Measurements from ENCODE around the gene SNAI1. TPM values are rescaled to one million over a fixed set of nuclear protein-coding genes. Genes with fewer than 3 reads are reported as not detected.

SNAI1 gene
- total RNA-seq, 4 donors from 2014 or later, result 0.53 to 3.3 (median 1.4) TPM

DNA sequence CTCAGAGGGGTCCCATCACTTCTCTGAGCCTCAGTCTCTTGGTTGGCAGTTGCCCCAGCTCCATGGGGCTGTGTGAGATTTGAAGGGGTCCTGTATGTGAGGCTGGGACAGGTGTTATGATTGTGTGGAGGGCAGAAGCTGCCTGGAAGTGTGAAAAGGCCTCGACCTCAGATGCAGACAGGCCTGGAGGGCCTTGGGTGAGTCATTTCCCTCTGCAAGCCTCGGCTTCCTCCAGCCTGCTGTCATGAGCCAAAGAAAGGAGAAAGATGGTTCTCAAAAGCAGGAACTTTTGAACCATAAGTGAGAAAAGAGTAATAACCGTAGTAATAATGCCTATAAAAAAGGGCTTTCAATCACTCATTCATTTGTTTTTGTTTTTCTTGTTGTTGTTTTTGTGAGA is 37.5 kb downstream of the SNAI1 start:
- Histone ChIP-seq H3K27me3 (no peaks in the 10 kb centered on the region), H3K4me1 (no peaks in the 10 kb centered on the region), H3K36me3 (no peaks in the 10 kb centered on the region), H3K9me3 (no peaks in the 10 kb centered on the region), H3K27ac (no peak overlapping the region), H3K4me3 (no peak overlapping the region)
- DNase-seq, result no peak
- TF ChIP-seq POLR2A (IDR thresholded peaks at IDR 0.05), result no peak
- TF ChIP-seq CTCF (IDR thresholded peaks at IDR 0.05), result no peak

- TF ChIP-seq CTCF (IDR thresholded peaks at IDR 0.05) (no peak), POLR2A (IDR thresholded peaks at IDR 0.05) (no peak)
- Histone ChIP-seq H3K27ac (no peak overlapping the region), H3K9me3 (no peaks in the 10 kb centered on the region), H3K4me1 (no peaks in the 10 kb centered on the region), H3K27me3 (no peaks in the 10 kb centered on the region), H3K4me3 (no peak overlapping the region), H3K36me3 (no peaks in the 10 kb centered on the region)
- DNase-seq, result no peak
Observed at GRCh38 chr20:50022676-50023075, 39.9 kb downstream of the SNAI1 start.

DNA sequence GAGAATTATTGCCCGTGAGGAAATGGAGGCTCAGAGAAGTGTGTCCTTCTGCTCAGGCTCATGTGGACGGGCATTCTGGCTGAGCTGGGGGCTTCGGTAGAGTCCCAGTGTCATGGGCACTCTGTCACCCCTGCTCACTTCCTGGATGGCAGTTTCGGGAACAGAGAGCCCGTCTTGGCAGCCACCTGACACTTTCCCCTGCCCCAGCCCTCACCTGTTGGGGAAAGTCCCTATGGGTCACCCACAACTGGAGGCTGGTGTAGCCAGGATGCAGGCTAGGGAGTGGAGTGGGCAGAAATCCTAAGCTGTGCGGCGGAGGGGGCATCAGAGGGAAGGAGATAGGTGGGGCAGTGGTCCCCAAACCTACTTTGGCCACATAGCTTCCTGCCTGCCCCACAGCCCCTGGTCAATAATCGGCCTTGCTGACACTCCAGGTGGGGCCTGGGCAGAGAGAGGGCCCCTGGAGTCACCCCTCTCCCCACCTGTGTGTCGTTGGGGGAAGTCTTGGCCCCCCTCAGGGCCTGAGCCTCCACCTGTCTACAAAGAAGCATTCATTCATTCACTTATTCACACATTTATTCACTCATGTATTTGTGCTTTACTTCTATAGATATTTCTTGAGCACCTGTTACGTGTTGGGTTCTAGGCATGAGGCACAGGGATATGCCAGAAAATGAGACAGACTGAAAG is 40.5 kb downstream of the SNAI1 start:
- Histone ChIP-seq H3K27ac (no peak overlapping the region), H3K36me3 (no peaks in the 10 kb centered on the region), H3K4me3 (no peak overlapping the region), H3K4me1 (no peaks in the 10 kb centered on the region), H3K9me3 (no peaks in the 10 kb centered on the region), H3K27me3 (no peaks in the 10 kb centered on the region)
- TF ChIP-seq POLR2A (IDR thresholded peaks at IDR 0.05), result no peak
- TF ChIP-seq CTCF (IDR thresholded peaks at IDR 0.05), result no peak
- no peak for DNase-seq

GRCh38 chr20:50026746-50027575 is 44.2 kb downstream of the SNAI1 start:
- Histone ChIP-seq H3K4me1 (no peaks in the 10 kb centered on the region), H3K4me3 (no peak overlapping the region), H3K36me3 (no peaks in the 10 kb centered on the region), H3K27ac (no peak overlapping the region), H3K9me3 (no peaks in the 10 kb centered on the region), H3K27me3 (no peaks in the 10 kb centered on the region)
- no peak for TF ChIP-seq POLR2A (IDR thresholded peaks at IDR 0.05)
- no peak for TF ChIP-seq CTCF (IDR thresholded peaks at IDR 0.05)
- no peak for DNase-seq

DNA sequence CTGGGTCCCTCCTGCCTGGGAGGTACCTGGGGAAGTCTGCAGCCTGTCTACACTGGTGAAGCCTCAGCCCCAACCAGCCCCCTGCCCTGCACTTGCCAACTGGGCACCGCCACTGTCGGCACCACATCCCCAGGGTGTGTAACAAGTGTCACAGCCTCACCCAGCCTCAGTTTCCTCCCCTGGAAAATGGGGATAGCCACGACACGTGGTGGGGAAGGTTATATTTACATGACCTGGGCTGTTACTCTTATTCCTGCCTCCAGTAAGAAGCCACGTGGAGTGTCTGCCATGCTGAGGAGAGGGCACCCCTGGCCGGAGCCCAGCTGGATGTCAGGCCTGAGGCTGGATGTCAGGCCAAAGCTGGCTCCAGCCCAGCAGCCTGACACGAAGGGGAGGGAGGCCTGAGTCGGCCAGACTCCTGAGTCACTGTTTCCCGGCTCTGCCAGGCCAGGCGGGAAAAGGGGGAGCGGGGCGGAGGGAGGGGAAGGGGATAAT is 44.9 kb downstream of the SNAI1 start:
- no peaks in the 10 kb centered on the region for H3K9me3 ChIP-seq
- no peaks in the 10 kb centered on the region for H3K27me3 ChIP-seq
- no peaks in the 10 kb centered on the region for H3K4me1 ChIP-seq
- no peak overlapping the region for H3K27ac ChIP-seq
- H3K4me3 ChIP-seq, result no peak overlapping the region
- TF ChIP-seq POLR2A (IDR thresholded peaks at IDR 0.05) (no peak), CTCF (IDR thresholded peaks at IDR 0.05) (no peak)
- H3K36me3 ChIP-seq, result no peaks in the 10 kb centered on the region
- DNase-seq, result no peak

All from Peyer's patch (tissue), 4 donors.